Natural killer cell treated with Interleukin-12 subunit alpha and Interleukin-12 subunit beta and Interleukin-15 and Interleukin-18, amount 100 ng/mL, for 72 hours (primary cell): Measurements from ENCODE around the gene NOTCH1. TPM values are rescaled to one million over a fixed set of nuclear protein-coding genes. Genes with fewer than 3 reads are reported as not detected.
A peak's percentile ranks its signal among the peaks of the same experiment; 100 is the strongest.

Experiments
- ATAC-seq, 2 donors: fragments of 150-1000 bp; cut with Tn5 transposase in 1 of 2; sonication (Bioruptor Pico), chemical (Tn5 transposase) in 1 of 2; 2 replicates each; pipeline ENCODE4 v1.10.0; 2021
- DNase-seq: peaks from one replicate; pipeline ENCODE4 v3.0.0; 2022; ENCODE audit warnings: low spot score
- H3K27ac Mint-ChIP-seq, 2 donors: 1 replicate in 1 of 2; 2 replicates in 1 of 2; pipeline ENCODE4 v1.8.0; 2022; ENCODE audit warnings: mixed read lengths in 2 of 2, mild to moderate bottlenecking in 1 of 2, moderate library complexity in 1 of 2
- H3K27me3 Mint-ChIP-seq, 2 donors: 1 replicate in 1 of 2; 2 replicates in 1 of 2; pipeline ENCODE4 v1.8.0; 2022; ENCODE audit warnings: mixed read lengths in 2 of 2
- H3K36me3 Mint-ChIP-seq: one replicate; pipeline ENCODE4 v1.8.0; 2022; ENCODE audit warnings: mixed read lengths
- H3K4me1 Mint-ChIP-seq, 2 donors: 1 replicate in 1 of 2; 2 replicates in 1 of 2; pipeline ENCODE4 v1.8.0; 2022; ENCODE audit warnings: low read depth in 2 of 2, mixed read lengths in 2 of 2, mild to moderate bottlenecking in 1 of 2
- H3K4me3 Mint-ChIP-seq: one replicate; pipeline ENCODE4 v1.8.0; 2022; ENCODE audit warnings: mixed read lengths
- H3K9me3 Mint-ChIP-seq: 2 replicates; pipeline ENCODE4 v1.8.0; 2022; ENCODE audit warnings: mixed read lengths
- total RNA-seq, 2 donors: library from RNA; stranded (reverse); gene quantifications; one replicate each; pipeline ENCODE4 v1.2.3, GENCODE V29; 2022

The NOTCH1 gene
- total RNA-seq, 2 donors from 2014 or later = 57.3 to 85.0 TPM

GRCh38 chr9:136488247-136489214 is 57.3 kb downstream of the NOTCH1 start:
- H3K4me3 Mint-ChIP-seq = no peak overlapping the region
- H3K4me1 Mint-ChIP-seq = peaks cover 5 to 9% of the 10 kb centered on the region in 2 donors
- ATAC-seq = no peak
- peak; percentile 78 for DNase-seq
- no peak overlapping the region for H3K27ac Mint-ChIP-seq
- no peaks in the 10 kb centered on the region for H3K27me3 Mint-ChIP-seq
- H3K36me3 Mint-ChIP-seq = no peaks in the 10 kb centered on the region
- H3K9me3 Mint-ChIP-seq = no peaks in the 10 kb centered on the region

GRCh38 chr9:136487672-136488071 is 58.2 kb downstream of the NOTCH1 start:
- H3K36me3 Mint-ChIP-seq = no peaks in the 10 kb centered on the region

GRCh38 chr9:136486823-136487620 is 58.8 kb downstream of the NOTCH1 start:
- Mint-ChIP-seq H3K4me3 (no peak overlapping the region), H3K4me1 (peaks cover 9 to 13% of the 10 kb centered on the region in 2 donors), H3K27me3 (no peaks in the 10 kb centered on the region), H3K9me3 (no peaks in the 10 kb centered on the region), H3K36me3 (peaks cover 6% of the 10 kb centered on the region), H3K27ac (no peak overlapping the region)
- no peak for DNase-seq
- ATAC-seq = no peak

More at GRCh38 chr9:136487672-136488071, 58.2 kb downstream of the NOTCH1 start:
- DNase-seq (no peak), ATAC-seq (no peak)
- Mint-ChIP-seq H3K9me3 (no peaks in the 10 kb centered on the region), H3K27ac (no peak overlapping the region), H3K4me3 (no peak overlapping the region), H3K4me1 (peaks cover 5 to 9% of the 10 kb centered on the region in 2 donors), H3K27me3 (no peaks in the 10 kb centered on the region)

GRCh38 chr9:136486131-136486530 is 59.7 kb downstream of the NOTCH1 start:
- no peak overlapping the region for H3K27ac Mint-ChIP-seq
- no peaks in the 10 kb centered on the region for H3K9me3 Mint-ChIP-seq
- ATAC-seq = no peak
- DNase-seq = no peak
- no peak overlapping the region for H3K4me3 Mint-ChIP-seq
- H3K4me1 Mint-ChIP-seq = peaks cover 17 to 20% of the 10 kb centered on the region in 2 donors
- peaks cover 9% of the 10 kb centered on the region for H3K36me3 Mint-ChIP-seq
- no peaks in the 10 kb centered on the region for H3K27me3 Mint-ChIP-seq

- Mint-ChIP-seq H3K9me3 (no peaks in the 10 kb centered on the region), H3K36me3 (peaks cover 9% of the 10 kb centered on the region), H3K27me3 (no peaks in the 10 kb centered on the region), H3K27ac (peak overlapping the region in 1 of 2 donors; percentile 57), H3K4me1 (peaks cover 17 to 20% of the 10 kb centered on the region in 2 donors), H3K4me3 (peak overlapping the region; percentile 56)
- DNase-seq (peak; percentile 84), ATAC-seq (no peak)
These were observed 60.5 kb downstream of the NOTCH1 start for GRCh38 chr9:136485049-136486045.

- H3K27ac Mint-ChIP-seq = peak overlapping the region in 1 of 2 donors; percentile 57
- H3K4me1 Mint-ChIP-seq = peaks cover 20 to 26% of the 10 kb centered on the region in 2 donors
These were observed 61.4 kb downstream of the NOTCH1 start for GRCh38 chr9:136484153-136485048.

GRCh38 chr9:136483589-136484152 is 62.2 kb downstream of the NOTCH1 start:
- H3K4me3 Mint-ChIP-seq = peak overlapping the region; percentile 96
- H3K4me1 Mint-ChIP-seq = peaks cover 22 to 26% of the 10 kb centered on the region in 2 donors
- H3K27me3 Mint-ChIP-seq = no peaks in the 10 kb centered on the region
- ATAC-seq = peak; percentile 78 to 85
- peak; percentile 98 for DNase-seq
- peak overlapping the region; percentile 95 to 96 for H3K27ac Mint-ChIP-seq
- H3K36me3 Mint-ChIP-seq = peaks cover 9% of the 10 kb centered on the region
- no peaks in the 10 kb centered on the region for H3K9me3 Mint-ChIP-seq

More at GRCh38 chr9:136484153-136485048, 61.4 kb downstream of the NOTCH1 start:
- Mint-ChIP-seq H3K9me3 (no peaks in the 10 kb centered on the region), H3K27me3 (no peaks in the 10 kb centered on the region), H3K4me3 (peak overlapping the region; percentile 56), H3K36me3 (peaks cover 9% of the 10 kb centered on the region)
- ATAC-seq (no peak), DNase-seq (no peak)

- ATAC-seq = peak; percentile 84 to 87
- H3K4me3 Mint-ChIP-seq = peak within 1 kb of the TSS; percentile 96
These were observed 62.9 kb downstream of the NOTCH1 start, which contains the start of gene SEC16A for GRCh38 chr9:136482793-136483588. Gene SEC16A (minus strand): TSS chr9:136483040. CDS start chr9:136477615, 5,425 bp downstream.

GRCh38 chr9:136482046-136482792 is 63.6 kb downstream of the NOTCH1 start:
- DNase-seq (no peak), ATAC-seq (peak in 1 of 2 donors; percentile 17)
- H3K27me3 Mint-ChIP-seq = no peaks in the 10 kb centered on the region

More at GRCh38 chr9:136482793-136483588, 62.9 kb downstream of the NOTCH1 start, which contains the start of gene SEC16A:
- Mint-ChIP-seq H3K36me3 (peaks cover 9% of the 10 kb centered on the region), H3K9me3 (no peaks in the 10 kb centered on the region), H3K27ac (peak within 1 kb of the TSS; percentile 95 to 96), H3K27me3 (no peaks in the 10 kb centered on the region), H3K4me1 (peaks cover 19 to 26% of the 10 kb centered on the region in 2 donors)
- peak; percentile 100 for DNase-seq

GRCh38 chr9:136481558-136481957 is 64.3 kb downstream of the NOTCH1 start:
- peak overlapping the region; percentile 95 to 96 for H3K27ac Mint-ChIP-seq
- peaks cover 19 to 26% of the 10 kb centered on the region in 2 donors for H3K4me1 Mint-ChIP-seq
- no peaks in the 10 kb centered on the region for H3K27me3 Mint-ChIP-seq
- H3K4me3 Mint-ChIP-seq = peak overlapping the region; percentile 96
- H3K36me3 Mint-ChIP-seq = peaks cover 9% of the 10 kb centered on the region
- DNase-seq (no peak), ATAC-seq (no peak)
- H3K9me3 Mint-ChIP-seq = no peaks in the 10 kb centered on the region

More at GRCh38 chr9:136482046-136482792, 63.6 kb downstream of the NOTCH1 start:
- peaks cover 9% of the 10 kb centered on the region for H3K36me3 Mint-ChIP-seq
- peaks cover 19 to 26% of the 10 kb centered on the region in 2 donors for H3K4me1 Mint-ChIP-seq
- H3K9me3 Mint-ChIP-seq = no peaks in the 10 kb centered on the region
- H3K4me3 Mint-ChIP-seq = peak overlapping the region; percentile 96
- peak overlapping the region; percentile 95 to 96 for H3K27ac Mint-ChIP-seq
